Stimulated activated memory B cell treated with anti-CD40 and anti-IgM and Interleukin-4, amounts not matched to agents 10 μg/mL and 1 μg/mL and 100 μg/mL, for 72 hours (primary cell): ENCODE measurements around the gene CASS4.
A peak's percentile ranks its signal among the peaks of the same experiment; 100 is the strongest.

Experiments used
- ATAC-seq: fragments of 150-1000 bp; cut with Tn5 transposase; 2 replicates; pipeline ENCODE4 v1.10.0; 2021
- H3K27ac Mint-ChIP-seq: one replicate; pipeline ENCODE4 v1.8.0; 2022; ENCODE audit warnings: mild to moderate bottlenecking, mixed read lengths
- H3K27me3 Mint-ChIP-seq: one replicate; pipeline ENCODE4 v1.8.0; 2022; ENCODE audit warnings: mixed read lengths
- H3K36me3 Mint-ChIP-seq: one replicate; pipeline ENCODE4 v1.8.0; 2022; ENCODE audit warnings: mixed read lengths
- H3K4me1 Mint-ChIP-seq: one replicate; pipeline ENCODE4 v1.8.0; 2022; ENCODE audit warnings: mixed read lengths
- H3K4me3 Mint-ChIP-seq: one replicate; pipeline ENCODE4 v1.8.0; 2022; ENCODE audit warnings: mild to moderate bottlenecking, moderate library complexity, mixed read lengths
- H3K9me3 Mint-ChIP-seq: one replicate; pipeline ENCODE4 v1.8.0; 2022; ENCODE audit warnings: mixed read lengths

CASS4 gene

DNA sequence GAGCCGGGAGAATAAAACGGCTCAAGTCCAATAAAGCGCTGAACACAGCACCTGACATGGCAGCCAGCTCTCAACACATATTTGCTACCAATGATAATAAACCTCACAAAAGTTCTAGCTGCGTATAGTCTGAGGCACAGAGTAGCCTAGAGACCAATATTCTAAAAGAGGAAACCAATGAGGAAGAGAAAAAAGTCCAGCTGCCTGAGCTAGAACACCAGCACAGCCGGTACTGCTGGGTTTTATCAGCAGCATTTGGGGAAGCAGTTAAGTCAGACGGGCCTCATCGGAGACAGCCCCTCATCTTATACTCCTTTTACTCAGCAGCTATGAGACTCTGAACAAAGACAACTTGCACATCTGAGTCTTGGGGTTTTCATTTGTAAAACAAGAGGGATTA, 53.9 kb downstream of the CASS4 start:
- Mint-ChIP-seq H3K4me3 (peak overlapping the region; percentile 5), H3K27me3 (no peaks in the 10 kb centered on the region), H3K27ac (peak overlapping the region; percentile 76)

DNA sequence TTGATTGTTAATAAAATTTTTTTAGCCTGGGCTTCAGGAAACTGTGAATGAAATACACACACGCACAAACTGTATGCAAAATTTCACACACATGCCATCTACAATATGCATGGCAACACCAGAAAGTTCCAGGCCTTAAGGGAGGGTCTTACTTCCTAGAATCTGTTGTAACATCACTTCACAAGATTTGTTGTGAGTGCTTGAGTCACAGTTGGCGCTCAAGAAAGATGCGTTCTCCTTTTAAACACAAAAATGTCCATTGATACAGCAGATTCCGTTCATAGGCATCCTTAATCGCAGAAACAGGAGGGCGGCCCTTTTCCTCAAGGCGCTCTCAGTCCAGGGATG, 55.9 kb downstream of the CASS4 start:
- Mint-ChIP-seq H3K27ac (peak overlapping the region; percentile 95), H3K9me3 (no peaks in the 10 kb centered on the region), H3K4me3 (peak overlapping the region; percentile 95), H3K36me3 (peaks cover under 1% of the 10 kb centered on the region), H3K4me1 (peaks cover 46% of the 10 kb centered on the region), H3K27me3 (no peaks in the 10 kb centered on the region)
- no peak for ATAC-seq

More for the DNA sequence above, 53.9 kb downstream of the CASS4 start:
- Mint-ChIP-seq H3K9me3 (no peaks in the 10 kb centered on the region), H3K36me3 (no peaks in the 10 kb centered on the region), H3K4me1 (peaks cover 41% of the 10 kb centered on the region)
- peak; percentile 78 for ATAC-seq

DNA sequence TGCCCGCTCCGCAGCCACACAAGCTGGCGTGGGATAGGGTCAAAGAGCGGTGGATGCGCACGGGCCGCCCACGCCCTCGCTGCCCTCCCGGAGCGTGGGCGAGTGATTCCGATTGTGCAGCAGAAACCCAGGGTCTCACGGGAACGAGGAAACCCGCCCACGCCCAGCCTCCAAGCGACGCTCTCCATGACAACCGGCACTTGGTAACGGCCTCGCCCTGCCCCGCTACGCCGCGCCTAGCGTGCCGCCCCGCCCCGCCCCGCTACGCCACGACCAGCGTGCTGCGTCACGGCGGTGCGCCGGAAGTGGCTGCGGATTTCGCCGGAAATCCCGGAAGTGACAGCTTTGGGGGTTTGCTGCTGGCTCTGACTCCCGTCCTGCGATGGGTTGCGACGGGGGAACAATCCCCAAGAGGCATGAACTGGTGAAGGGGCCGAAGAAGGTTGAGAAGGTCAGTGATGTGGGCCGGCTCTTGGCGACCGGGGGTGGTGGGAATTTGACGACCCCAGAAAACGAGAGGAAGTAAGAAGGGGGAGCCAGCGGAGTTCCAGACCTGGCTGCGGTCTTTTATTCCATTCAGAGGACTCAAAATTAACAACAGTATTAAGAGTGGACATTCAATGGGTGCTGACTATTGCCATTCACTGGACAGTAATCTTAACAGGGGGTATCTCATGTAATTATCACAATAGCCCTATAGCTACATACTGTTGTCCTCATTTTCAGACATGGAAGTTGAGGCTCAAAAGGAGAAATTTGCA, 56.4 kb downstream of the CASS4 start, which contains the start of gene RTF2:
RTF2 (plus strand) TSS at position 312 of the 761 bp plus-strand sequence; CDS start at position 383, 71 bp downstream.
- Mint-ChIP-seq H3K4me3 (peak within 1 kb of the TSS; percentile 95), H3K27ac (peak within 1 kb of the TSS; percentile 95), H3K36me3 (peaks cover 6% of the 10 kb centered on the region), H3K4me1 (peaks cover 46% of the 10 kb centered on the region), H3K9me3 (no peaks in the 10 kb centered on the region), H3K27me3 (no peaks in the 10 kb centered on the region)
- ATAC-seq: peak; percentile 99

DNA sequence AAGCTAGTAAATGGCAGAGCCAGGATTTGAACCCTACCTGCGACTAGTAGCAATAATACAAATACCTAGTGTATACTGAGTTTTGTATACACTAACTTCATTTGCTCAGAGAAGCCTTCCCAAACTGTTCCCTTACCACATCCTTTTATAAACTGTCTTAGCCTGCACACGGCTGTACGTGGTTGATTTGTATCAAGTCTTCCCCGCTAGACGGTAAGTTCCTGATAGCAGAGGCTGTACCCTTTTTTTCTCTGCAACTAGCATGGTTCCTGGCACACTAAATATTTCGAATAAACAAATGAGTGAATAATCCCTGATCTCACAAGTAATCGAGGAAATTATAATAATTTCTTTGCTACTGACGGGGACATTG, 57.0 kb downstream of the CASS4 start:
- H3K36me3 Mint-ChIP-seq: peaks cover 9% of the 10 kb centered on the region
- no peak for ATAC-seq
- no peaks in the 10 kb centered on the region for H3K27me3 Mint-ChIP-seq
- H3K4me3 Mint-ChIP-seq: peak overlapping the region; percentile 95
- H3K9me3 Mint-ChIP-seq: no peaks in the 10 kb centered on the region
- H3K4me1 Mint-ChIP-seq: peaks cover 46% of the 10 kb centered on the region
- peak overlapping the region; percentile 95 for H3K27ac Mint-ChIP-seq

DNA sequence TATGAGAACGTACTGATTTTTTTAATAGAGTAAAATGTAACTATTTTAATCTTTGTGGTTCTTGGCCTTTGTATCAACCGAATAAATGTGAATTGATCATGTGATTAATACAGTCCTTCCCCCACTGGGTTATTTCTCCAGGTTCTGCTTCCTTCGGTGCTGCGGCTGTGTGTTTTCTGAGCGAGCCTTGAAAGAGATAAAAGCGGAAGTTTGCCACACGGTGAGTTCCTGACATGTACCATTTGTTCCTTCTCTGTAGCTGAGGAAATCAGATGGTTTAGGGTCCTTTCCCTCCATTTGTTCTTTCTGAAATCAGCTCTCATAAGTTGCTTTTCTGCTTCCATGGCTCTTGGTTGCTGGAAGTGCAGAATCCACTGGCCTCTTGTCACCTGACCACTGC, 71.9 kb downstream of the CASS4 start:
- ATAC-seq: peak; percentile 54
- Mint-ChIP-seq H3K27me3 (no peaks in the 10 kb centered on the region), H3K27ac (peak overlapping the region; percentile 71), H3K36me3 (peaks cover 84% of the 10 kb centered on the region), H3K9me3 (no peaks in the 10 kb centered on the region), H3K4me1 (peaks cover 26% of the 10 kb centered on the region), H3K4me3 (peak overlapping the region; percentile 27)

DNA sequence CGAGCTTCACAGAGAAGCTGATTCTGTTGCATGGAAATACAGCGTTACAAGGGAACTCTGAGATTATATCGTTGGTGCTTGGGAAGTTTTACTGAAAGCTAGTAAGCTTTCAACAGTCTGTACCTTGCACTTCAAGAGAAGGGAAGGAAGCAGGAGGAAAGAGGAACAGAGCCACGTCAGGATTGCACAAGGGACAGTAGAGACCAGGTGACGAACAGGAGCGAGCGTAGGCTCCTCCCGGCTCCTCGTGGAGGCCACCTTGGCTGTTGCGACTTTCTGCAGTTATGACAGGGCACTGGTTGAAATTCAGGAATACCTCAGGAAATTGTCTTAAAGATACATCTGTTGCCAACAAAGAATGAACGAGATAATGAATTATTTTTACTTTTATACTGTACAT, 75.2 kb downstream of the CASS4 start:
- Mint-ChIP-seq H3K27me3 (no peaks in the 10 kb centered on the region), H3K4me1 (peaks cover 26% of the 10 kb centered on the region), H3K27ac (no peak overlapping the region), H3K4me3 (no peak overlapping the region), H3K9me3 (no peaks in the 10 kb centered on the region), H3K36me3 (peaks cover 86% of the 10 kb centered on the region)
- ATAC-seq: no peak

DNA sequence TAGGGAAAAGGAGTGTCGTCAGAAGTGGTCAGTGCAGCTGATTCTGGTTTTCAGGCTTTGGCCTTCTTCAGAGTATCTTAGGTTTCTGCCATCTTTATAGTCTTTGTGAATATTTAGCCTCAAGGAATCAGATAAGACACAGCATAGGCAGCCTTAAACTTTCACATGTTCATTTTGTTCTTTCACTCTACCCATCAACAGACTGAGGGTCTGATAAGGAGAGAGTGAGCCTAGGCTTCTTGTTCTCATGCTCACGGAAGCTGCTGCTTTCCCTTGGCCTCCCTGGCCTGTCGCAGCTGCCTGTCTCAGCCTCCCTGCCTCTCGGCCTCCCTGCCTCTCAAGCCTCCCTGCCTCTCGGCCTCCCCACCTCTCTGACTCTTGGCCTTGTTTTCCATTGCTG, 76.5 kb downstream of the CASS4 start:
- Mint-ChIP-seq H3K36me3 (peaks cover 89% of the 10 kb centered on the region), H3K4me3 (no peak overlapping the region), H3K27ac (no peak overlapping the region), H3K27me3 (no peaks in the 10 kb centered on the region), H3K4me1 (peaks cover 18% of the 10 kb centered on the region), H3K9me3 (no peaks in the 10 kb centered on the region)
- ATAC-seq: no peak

DNA sequence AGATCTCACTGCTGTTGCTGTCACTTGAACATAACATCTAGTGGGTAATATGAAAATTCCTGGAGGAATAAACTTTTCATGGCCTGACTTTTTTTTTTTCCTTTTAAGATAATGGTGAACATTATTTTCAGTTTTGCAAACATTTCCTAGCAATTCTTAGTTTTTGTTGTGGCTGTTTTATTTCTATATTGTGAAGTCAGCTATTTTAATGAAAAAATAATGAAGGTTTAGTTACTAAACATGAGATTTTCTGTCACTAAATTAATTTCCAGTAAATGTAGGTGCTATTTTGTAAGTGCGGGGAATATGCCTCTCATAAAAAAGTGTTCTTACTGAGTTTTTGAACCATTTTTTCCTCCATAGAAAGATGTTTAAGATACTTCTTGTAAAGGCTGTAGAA, 89.1 kb downstream of the CASS4 start:
- H3K36me3 Mint-ChIP-seq: peaks cover 40% of the 10 kb centered on the region
- H3K4me1 Mint-ChIP-seq: no peaks in the 10 kb centered on the region
- peaks cover 4% of the 10 kb centered on the region for H3K9me3 Mint-ChIP-seq
- ATAC-seq: no peak
- H3K4me3 Mint-ChIP-seq: no peak overlapping the region
- H3K27ac Mint-ChIP-seq: no peak overlapping the region
- no peaks in the 10 kb centered on the region for H3K27me3 Mint-ChIP-seq

DNA sequence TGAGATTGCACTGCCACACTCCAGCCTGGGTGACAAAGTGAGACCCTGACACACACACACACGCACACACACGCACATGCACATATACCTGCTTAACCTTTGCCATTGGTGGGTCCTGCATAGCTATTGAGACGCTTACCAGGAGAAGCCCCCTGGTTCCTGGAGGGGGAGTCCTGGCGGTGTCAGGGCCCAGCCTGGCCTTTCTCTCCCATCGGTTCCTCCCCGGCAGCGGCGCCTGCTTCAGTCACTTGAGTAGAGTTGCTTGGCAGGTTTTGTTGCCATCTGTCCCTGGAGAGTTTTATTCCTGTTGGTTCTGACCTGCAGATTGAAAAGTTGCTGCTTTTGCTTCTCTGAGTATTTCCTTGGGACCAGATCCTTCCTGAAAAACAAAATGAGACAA, 91.9 kb downstream of the CASS4 start:
- no peak overlapping the region for H3K27ac Mint-ChIP-seq
- no peaks in the 10 kb centered on the region for H3K27me3 Mint-ChIP-seq
- H3K9me3 Mint-ChIP-seq: no peaks in the 10 kb centered on the region
- no peaks in the 10 kb centered on the region for H3K4me1 Mint-ChIP-seq
- no peak overlapping the region for H3K4me3 Mint-ChIP-seq
- ATAC-seq: no peak
- peaks cover 27% of the 10 kb centered on the region for H3K36me3 Mint-ChIP-seq

DNA sequence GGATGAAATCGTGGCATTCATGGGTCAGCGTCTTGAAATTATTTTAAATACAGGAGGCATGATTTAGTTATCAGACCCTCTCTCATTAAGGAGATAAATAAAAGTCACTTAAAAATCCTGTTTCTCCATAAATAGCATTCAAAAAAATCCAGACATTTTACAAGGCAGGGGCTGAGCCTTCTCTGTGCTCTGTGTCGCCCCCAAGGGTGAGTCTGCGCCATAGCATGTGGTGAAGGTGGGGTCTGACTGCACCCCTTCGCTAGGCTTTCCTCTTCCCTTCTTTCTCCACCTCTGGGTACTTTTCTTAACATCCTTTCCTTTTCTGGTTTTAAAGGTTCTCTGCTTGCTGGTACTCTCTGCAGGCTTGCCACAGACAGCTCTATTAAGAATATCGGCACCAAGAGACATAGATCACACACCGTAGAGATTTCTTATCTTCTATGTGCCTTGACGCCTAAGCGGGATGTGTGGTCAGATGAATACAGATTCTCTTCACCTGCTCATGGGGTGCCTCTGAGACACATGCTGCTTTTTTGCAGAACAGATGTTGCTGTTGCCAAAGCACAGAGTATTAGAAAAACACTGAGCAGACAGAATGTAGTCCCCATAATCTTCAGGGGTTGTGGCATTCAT, 92.4 kb downstream of the CASS4 start:
- Mint-ChIP-seq H3K36me3 (peaks cover 26% of the 10 kb centered on the region), H3K27ac (no peak overlapping the region), H3K9me3 (no peaks in the 10 kb centered on the region), H3K4me3 (no peak overlapping the region), H3K27me3 (no peaks in the 10 kb centered on the region), H3K4me1 (no peaks in the 10 kb centered on the region)
- ATAC-seq: no peak

DNA sequence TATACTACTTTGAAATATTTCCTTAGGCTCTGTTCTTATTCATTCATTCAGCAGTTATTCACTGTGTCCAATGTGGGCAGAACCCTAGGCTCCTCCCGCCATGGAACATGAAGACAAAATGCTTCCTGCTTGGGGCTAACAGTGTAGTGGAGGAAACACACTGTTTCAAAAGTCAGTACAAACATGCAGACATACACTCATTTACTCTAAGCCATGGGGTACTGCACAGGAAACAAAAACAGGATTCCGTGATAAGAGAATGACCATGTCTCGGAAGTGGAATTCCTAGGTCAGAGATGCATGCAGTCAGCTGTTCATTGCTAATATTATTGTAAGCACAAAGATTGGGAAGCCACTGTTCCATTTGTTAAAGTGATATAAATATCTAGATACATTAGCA, 94.0 kb downstream of the CASS4 start:
- no peak for ATAC-seq
- Mint-ChIP-seq H3K4me1 (no peaks in the 10 kb centered on the region), H3K27ac (no peak overlapping the region), H3K9me3 (no peaks in the 10 kb centered on the region), H3K27me3 (no peaks in the 10 kb centered on the region), H3K36me3 (peaks cover 26% of the 10 kb centered on the region), H3K4me3 (no peak overlapping the region)
